Muscle layer of duodenum (tissue), 2 donors: ENCODE data around the gene CCDC188.

Experiments used
- H3K27ac ChIP-seq: one replicate; pipeline ENCODE4 v1.7.0; 2013; ENCODE audit warnings: mild to moderate bottlenecking, low read length
- H3K27me3 ChIP-seq: one replicate; pipeline ENCODE4 v1.7.0; 2013; ENCODE audit warnings: low read depth, mild to moderate bottlenecking, control low read depth, low read length
- H3K36me3 ChIP-seq, 2 donors: one replicate each; pipeline ENCODE4 v1.7.0; 2013; ENCODE audit warnings: low read length in 2 of 2, control low read depth in 1 of 2, mild to moderate bottlenecking in 1 of 2; ENCODE audit not compliant: insufficient read depth in 2 of 2, control insufficient read depth in 1 of 2
- H3K4me1 ChIP-seq, 2 donors: one replicate each; pipeline ENCODE4 v1.7.0; 2013; ENCODE audit warnings: low read length in 2 of 2, mild to moderate bottlenecking in 2 of 2, control low read depth in 1 of 2, moderate library complexity in 1 of 2; ENCODE audit not compliant: insufficient read depth in 2 of 2, control insufficient read depth in 1 of 2
- H3K4me3 ChIP-seq, 2 donors: one replicate each; pipeline ENCODE4 v1.7.0; 2013; ENCODE audit warnings: low read length in 2 of 2, low read depth in 1 of 2, mild to moderate bottlenecking in 1 of 2
- H3K9me3 ChIP-seq, 2 donors: one replicate each; pipeline ENCODE4 v1.7.0; 2013; ENCODE audit warnings: low read length in 2 of 2, control low read depth in 1 of 2, mild to moderate bottlenecking in 1 of 2; ENCODE audit not compliant: control insufficient read depth in 1 of 2
- donor health status: healthy.

The CCDC188 gene

DNA sequence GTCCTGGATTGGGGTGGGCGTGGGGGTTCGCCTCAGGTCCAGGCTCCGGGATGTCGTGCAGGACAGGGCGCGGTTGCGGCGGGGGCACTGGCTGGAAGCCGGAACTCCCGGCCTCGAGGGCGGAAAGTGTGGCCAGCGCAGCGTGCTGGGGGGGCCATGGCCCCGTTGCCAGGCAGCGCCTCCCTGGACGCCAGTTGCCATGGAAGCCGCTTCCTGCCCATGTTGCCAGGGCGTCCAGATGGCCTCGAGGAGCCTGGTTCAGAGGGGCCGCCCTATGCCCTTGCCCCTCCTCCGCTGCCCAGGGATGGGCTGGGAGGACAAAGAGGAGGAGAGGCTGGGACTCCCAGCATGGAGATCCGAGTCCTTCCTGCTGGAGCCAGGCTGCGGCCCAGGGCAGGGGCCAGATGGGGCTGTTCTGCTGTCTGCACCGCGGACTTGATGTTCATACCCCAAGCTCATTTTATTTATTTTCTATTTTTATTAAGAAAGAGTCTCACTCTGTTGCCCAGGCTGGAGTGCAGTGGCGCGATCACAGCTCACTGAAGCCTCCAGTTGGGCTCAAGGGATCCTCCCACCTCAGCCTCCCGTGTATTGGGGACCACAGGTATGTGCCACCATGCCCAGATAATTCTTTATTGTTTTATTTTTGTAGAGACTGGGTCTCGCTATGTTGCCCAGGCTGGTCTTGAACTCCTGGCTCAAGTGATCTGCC lies 4.6 kb upstream of the CCDC188 start:
- no peaks in the 10 kb centered on the region for H3K36me3 ChIP-seq
- H3K27ac ChIP-seq: no peak overlapping the region
- no peaks in the 10 kb centered on the region for H3K9me3 ChIP-seq
- no peaks in the 10 kb centered on the region for H3K4me1 ChIP-seq
- H3K27me3 ChIP-seq: no peaks in the 10 kb centered on the region
- no peak overlapping the region for H3K4me3 ChIP-seq

DNA sequence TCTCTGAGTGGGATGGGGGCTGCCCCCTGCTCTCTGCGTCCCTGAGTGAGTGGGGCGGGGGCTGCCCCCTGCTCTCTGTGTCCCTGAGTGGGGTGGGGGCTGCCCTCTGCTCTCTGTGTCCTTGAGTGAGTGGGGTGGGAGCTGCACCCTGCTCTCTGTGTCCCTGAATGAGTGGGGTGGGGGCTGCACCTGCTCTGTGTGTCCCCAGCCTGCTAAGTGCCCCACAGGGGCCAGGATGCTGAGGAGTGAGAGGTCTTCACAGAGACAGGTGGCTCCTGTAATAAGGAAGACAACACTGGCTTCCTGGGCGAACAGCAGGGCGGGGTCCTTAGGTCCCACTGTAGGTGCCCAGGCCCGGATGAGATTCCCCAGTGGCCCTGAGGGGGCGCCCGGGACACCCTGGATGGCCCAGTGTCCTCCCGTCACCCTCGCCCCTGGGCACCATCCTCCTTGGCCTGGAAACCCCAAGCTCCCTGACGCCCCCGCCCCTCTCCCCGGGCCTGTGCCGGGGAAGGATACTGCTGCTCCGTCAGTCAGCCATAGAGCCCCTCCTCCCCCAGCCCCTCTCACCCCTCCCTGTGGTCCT lies 3.8 kb upstream of the CCDC188 start:
- Histone ChIP-seq H3K4me3 (no peak overlapping the region), H3K27me3 (no peaks in the 10 kb centered on the region), H3K4me1 (no peaks in the 10 kb centered on the region), H3K27ac (no peak overlapping the region), H3K36me3 (no peaks in the 10 kb centered on the region), H3K9me3 (no peaks in the 10 kb centered on the region)

DNA sequence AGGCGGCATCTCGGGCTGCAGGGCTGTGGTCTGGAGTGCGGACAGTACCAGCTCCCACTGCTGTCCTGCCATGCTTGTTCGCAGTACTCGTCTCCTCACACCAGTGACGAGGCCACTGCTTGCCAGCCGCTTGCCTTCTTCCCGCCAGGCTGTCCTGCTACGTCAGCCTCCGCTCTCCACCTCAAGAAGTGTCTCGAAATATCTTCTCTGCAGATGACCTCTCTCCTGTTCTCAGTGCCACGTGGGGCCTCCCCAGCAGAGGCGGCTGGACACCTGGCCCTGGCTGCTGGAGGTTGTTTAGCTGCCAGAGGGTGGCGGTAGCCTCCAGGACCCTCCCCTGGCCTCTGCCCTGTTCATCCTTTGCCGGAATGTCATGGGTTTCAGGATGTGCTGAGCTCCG lies 3.1 kb upstream of the CCDC188 start:
- Histone ChIP-seq H3K27me3 (no peaks in the 10 kb centered on the region), H3K27ac (no peak overlapping the region), H3K36me3 (no peaks in the 10 kb centered on the region), H3K4me3 (no peak overlapping the region), H3K9me3 (no peaks in the 10 kb centered on the region), H3K4me1 (no peaks in the 10 kb centered on the region)

DNA sequence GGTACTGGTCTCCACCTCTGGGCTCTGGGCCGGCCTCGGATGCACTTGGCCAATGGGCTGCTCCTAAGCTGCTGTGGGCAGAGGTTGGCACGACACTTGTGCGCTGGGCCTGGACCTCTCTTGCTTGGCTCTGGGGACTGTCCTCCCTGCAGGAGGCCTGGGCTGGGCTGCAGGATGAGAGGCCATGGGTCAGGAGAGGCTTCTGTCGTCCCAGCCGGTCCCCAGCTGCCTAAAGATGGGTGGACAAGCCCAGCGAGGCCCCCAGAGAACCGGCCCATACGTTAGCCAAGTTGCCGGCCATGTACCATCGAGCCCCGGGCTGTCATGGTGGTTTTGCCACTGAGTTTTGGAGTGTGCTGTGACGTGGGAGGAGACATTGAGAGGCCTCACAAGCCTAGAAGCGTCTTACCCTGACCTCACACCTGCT lies 1.6 kb upstream of the CCDC188 start:
- no peak overlapping the region for H3K27ac ChIP-seq
- H3K27me3 ChIP-seq: no peaks in the 10 kb centered on the region
- no peak overlapping the region for H3K4me3 ChIP-seq
- no peaks in the 10 kb centered on the region for H3K36me3 ChIP-seq
- H3K9me3 ChIP-seq: no peaks in the 10 kb centered on the region
- H3K4me1 ChIP-seq: no peaks in the 10 kb centered on the region

DNA sequence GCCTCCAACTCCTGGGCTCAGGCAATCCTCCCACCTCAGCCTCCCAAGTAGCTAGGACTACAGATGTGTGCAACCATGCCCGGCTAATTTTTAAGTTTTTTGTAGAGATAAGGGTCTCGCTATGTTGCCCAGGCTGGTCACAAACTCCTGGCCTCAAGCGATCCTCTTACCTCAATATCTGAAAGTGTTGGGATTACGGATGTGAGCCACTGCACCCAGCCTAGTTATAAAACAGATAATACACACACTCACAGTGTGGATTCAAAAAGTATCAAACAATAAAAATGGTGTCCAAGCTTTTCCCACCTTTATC lies 377 bp upstream of the CCDC188 start:
- no peaks in the 10 kb centered on the region for H3K4me1 ChIP-seq
- no peaks in the 10 kb centered on the region for H3K27me3 ChIP-seq
- no peaks in the 10 kb centered on the region for H3K36me3 ChIP-seq
- H3K4me3 ChIP-seq: no peak overlapping the region
- H3K27ac ChIP-seq: no peak overlapping the region
- no peaks in the 10 kb centered on the region for H3K9me3 ChIP-seq

DNA sequence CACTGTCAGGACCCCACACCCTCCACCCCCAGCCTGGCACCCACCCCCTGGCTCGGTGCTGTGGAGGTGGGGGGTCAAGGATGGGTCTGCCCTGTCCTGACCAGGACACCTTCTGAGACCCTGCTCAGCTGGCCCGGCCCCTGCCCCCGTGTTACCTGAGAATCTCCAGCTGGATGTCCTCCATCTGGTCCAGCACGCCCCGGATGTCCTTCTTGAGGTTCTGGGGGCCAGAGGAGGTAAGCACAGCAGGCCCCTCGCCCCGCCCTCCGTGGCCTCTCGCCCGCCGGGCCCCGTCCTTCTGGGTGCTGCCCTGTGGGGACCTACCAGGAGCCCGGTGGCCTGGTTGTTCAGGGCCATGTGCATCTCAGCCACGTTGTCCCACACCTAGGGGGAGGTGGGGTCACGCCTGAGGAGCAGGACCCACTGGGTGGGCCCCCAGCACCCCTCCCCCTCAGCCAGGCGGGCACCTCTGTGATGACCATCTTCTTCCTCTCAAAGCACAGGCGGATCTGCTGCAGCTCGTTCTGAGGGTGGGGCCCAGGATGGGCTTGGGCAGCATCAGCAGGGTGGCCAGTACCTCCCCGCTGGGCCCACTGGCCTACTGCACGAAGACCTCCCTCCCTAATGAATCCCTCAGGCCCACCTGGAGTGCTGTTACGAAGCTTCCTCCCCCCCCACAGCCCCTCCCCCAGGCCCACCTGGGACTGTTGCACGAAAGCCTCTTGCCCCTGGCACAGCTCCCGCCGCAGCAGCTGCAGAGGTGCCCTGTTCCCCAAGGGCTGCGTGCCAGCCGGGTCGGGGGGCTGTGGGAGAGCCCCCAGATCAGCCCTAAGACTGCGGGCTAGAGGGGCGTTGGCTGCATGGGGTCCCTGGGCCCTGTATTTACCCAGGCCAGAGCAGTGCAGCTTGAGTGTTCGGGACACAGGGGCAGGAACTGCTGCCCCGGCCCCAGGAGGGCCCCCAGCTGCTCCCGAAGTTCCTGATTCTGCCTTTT lies 1.3 kb downstream of the CCDC188 start:
- no peaks in the 10 kb centered on the region for H3K27me3 ChIP-seq
- H3K4me3 ChIP-seq: no peak overlapping the region
- H3K9me3 ChIP-seq: no peaks in the 10 kb centered on the region
- H3K36me3 ChIP-seq: peaks cover 0 to 7% of the 10 kb centered on the region in 2 donors
- no peaks in the 10 kb centered on the region for H3K4me1 ChIP-seq
- H3K27ac ChIP-seq: no peak overlapping the region

DNA sequence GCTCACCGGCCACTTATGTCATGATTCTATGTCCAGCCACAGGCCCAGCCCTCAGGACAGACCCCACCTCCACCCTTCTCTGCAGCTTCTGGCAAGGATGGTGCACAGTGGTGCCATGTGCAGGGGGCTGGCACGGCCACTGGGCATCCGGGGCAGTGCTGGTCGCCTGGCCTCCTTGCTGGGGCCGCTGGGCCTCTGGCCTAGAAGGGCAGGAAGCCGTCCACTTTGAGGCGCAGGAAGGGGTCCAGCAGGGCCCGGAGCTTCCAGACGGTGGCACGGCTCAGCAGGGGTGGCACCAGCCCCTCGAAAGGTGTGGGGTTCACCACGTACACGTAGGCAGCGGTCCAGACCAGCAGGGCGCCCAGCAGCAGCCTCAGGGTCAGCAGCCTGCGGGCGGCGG lies 2.4 kb downstream of the CCDC188 start:
- Histone ChIP-seq H3K36me3 (peaks cover 0 to 15% of the 10 kb centered on the region in 2 donors), H3K9me3 (no peaks in the 10 kb centered on the region), H3K4me3 (no peak overlapping the region), H3K4me1 (no peaks in the 10 kb centered on the region), H3K27ac (no peak overlapping the region), H3K27me3 (no peaks in the 10 kb centered on the region)

DNA sequence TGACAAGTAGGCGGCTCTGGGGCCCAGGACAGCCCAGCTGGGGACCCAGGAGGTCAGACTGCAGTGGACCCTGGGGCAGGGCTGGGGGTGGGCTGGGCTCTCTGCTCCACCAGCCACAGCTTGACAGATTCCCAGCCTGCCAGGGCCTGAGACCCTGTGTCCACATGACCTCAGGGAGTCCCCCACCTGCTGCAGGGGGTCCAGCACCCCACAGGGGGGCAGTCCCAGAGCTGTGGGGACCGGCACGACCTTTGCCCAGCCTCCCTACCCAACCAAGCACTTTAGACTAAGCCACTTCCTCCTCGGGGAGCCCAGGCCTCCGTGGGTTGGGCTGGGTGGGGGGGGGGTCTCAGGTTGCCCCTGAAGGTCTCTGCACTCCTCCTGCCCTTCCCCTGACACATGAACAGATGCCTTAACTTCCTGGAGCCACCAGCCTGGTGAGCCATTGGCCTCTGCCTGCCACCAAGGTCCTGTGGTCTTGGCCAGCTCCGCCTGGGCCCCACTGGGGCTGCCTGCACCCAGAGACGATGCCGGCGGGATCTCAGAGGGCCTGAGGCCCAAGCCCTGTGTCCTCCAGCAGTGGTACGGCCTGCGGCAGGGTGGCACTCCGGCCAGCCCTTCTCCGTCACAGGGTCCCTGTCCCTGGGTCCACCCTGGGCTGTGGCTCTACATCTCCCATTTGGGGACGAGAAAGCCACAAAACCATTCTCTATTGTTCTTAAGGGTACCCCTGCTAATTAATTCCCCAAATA lies 3.4 kb downstream of the CCDC188 start:
- peaks cover 0 to 24% of the 10 kb centered on the region in 2 donors for H3K36me3 ChIP-seq
- no peak overlapping the region for H3K4me3 ChIP-seq
- H3K4me1 ChIP-seq: no peaks in the 10 kb centered on the region
- no peak overlapping the region for H3K27ac ChIP-seq
- H3K9me3 ChIP-seq: no peaks in the 10 kb centered on the region
- no peaks in the 10 kb centered on the region for H3K27me3 ChIP-seq

DNA sequence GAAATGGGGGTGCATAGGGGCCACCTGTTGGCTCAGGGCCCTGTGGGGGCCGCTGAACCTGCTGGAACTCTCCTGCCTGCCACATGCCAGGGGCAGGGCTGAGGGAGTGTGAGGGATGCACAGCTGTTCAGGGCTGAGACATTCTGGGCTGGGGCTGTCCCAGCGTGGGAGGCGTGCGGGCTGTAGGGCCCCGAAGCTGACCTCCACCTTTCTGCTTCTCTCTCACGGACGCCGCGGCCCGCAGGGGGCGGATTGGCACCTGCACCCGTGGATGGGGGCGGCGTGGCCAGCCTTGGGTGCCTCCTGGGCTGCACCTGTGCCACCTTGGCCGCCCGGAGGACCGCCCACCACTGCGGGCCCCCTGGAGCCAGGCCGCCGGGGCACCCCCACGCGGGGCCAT lies 4.1 kb downstream of the CCDC188 start:
- no peak overlapping the region for H3K4me3 ChIP-seq
- no peak overlapping the region for H3K27ac ChIP-seq
- peaks cover 0 to 27% of the 10 kb centered on the region in 2 donors for H3K36me3 ChIP-seq
- H3K9me3 ChIP-seq: no peaks in the 10 kb centered on the region
- H3K27me3 ChIP-seq: no peaks in the 10 kb centered on the region
- no peaks in the 10 kb centered on the region for H3K4me1 ChIP-seq

DNA sequence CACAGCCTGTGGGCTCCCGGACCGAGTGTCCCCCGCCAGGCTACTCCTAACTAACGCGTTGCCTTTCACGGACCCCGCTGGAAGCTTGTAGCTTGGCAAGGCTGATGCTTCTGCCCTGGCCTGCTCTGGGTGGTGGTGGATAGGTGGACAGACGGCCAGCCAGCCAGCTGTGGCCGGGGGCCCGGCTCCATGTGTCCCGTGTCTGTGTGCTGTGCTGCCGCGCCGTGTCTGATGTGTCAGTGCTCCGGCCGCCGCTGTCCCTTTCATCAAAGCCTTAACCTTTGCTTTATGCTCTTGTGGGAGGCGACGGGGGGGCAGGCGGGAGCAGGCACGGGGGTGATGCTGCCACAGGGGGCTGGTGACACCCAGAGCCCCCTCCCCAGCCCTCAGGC lies 5.0 kb downstream of the CCDC188 start:
- Histone ChIP-seq H3K27me3 (no peaks in the 10 kb centered on the region), H3K36me3 (peaks cover 0 to 35% of the 10 kb centered on the region in 2 donors), H3K4me1 (no peaks in the 10 kb centered on the region), H3K4me3 (no peak overlapping the region), H3K9me3 (no peaks in the 10 kb centered on the region), H3K27ac (no peak overlapping the region)
